Measurements from ENCODE around the gene FGF19.

FGF19 gene

GRCh38 chr11:69661413-69661715 lies 42.5 kb downstream of the FGF19 start:
- Histone ChIP-seq H3K9ac (ENCODE audit: low read depth, low read length) (no peak overlapping the region), H3K36me3 (ENCODE audit: insufficient read depth, low read length) (peaks cover 21% of the 10 kb centered on the region), H3K4me1 (ENCODE audit: insufficient read depth, low read length) (no peaks in the 10 kb centered on the region), H3K27ac (ENCODE audit: low read length) (no peak overlapping the region), H3K4me3 (ENCODE audit: low read depth in 1 of 2, low read length in 2 of 2) (no peak overlapping the region), H3K9me3 (ENCODE audit: insufficient read depth, low read length, severe bottlenecking) (no peaks in the 10 kb centered on the region), H4K20me1 (ENCODE audit: insufficient read depth, low read length) (peaks cover 6% of the 10 kb centered on the region; the same call in 1 of the 2 replicates), H2AFZ (ENCODE audit: low read depth, low read length) (no peak overlapping the region), H3K4me2 (ENCODE audit: insufficient read depth, low read length) (no peak overlapping the region), H3K27me3 (ENCODE audit: insufficient read depth, low read length, poor library complexity) (no peaks in the 10 kb centered on the region), H3K79me2 (ENCODE audit: insufficient read depth, low read length) (no peaks in the 10 kb centered on the region)
- no peak for DNase-seq
- ATAC-seq (ENCODE audit: insufficient read depth, low read depth): no peak
- no peak for TF ChIP-seq EZH2 (IDR thresholded peaks at IDR 0.05; ENCODE audit: borderline replicate concordance, low read depth, low read length, severe bottlenecking)
- TF ChIP-seq, protein P1, sequence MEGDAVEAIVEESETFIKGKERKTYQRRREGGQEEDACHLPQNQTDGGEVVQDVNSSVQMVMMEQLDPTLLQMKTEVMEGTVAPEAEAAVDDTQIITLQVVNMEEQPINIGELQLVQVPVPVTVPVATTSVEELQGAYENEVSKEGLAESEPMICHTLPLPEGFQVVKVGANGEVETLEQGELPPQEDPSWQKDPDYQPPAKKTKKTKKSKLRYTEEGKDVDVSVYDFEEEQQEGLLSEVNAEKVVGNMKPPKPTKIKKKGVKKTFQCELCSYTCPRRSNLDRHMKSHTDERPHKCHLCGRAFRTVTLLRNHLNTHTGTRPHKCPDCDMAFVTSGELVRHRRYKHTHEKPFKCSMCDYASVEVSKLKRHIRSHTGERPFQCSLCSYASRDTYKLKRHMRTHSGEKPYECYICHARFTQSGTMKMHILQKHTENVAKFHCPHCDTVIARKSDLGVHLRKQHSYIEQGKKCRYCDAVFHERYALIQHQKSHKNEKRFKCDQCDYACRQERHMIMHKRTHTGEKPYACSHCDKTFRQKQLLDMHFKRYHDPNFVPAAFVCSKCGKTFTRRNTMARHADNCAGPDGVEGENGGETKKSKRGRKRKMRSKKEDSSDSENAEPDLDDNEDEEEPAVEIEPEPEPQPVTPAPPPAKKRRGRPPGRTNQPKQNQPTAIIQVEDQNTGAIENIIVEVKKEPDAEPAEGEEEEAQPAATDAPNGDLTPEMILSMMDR (IDR thresholded peaks at IDR 0.05; ENCODE audit: borderline replicate concordance, extremely low read depth, low read length, poor library complexity, severe bottlenecking): no peak

DNA sequence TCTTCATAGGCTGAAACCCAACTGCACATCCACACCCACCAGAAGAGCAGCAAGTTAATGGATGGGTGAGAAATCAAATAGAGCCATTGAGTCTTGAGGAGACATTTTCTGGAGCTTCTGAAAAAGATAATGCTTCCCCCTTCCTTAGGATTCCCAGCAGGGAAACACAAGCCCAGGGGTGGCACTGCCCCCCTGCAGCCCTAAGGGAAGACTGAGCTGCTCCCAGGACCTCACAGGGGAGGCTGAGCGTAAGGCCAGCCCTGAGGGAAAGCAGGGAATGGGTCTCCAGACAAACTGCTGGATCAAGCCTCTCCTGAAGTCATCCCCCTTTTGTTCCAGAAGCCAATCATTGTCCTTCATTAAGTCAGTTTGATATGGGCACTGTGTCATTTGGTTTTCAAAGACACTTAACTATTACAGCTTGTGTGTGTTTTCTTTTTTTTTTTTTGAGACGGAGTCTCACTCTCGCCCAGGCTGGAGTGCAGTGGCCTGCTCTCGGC lies 43.8 kb downstream of the FGF19 start:
- no peaks in the 10 kb centered on the region for H3K27me3 ChIP-seq (ENCODE audit: insufficient read depth, low read length, poor library complexity)
- no peaks in the 10 kb centered on the region for H3K9me3 ChIP-seq (ENCODE audit: insufficient read depth, low read length, severe bottlenecking)
- H2AFZ ChIP-seq (ENCODE audit: low read depth, low read length): no peak overlapping the region
- no peaks in the 10 kb centered on the region for H3K79me2 ChIP-seq (ENCODE audit: insufficient read depth, low read length)
- H3K4me3 ChIP-seq (ENCODE audit: low read depth in 1 of 2, low read length in 2 of 2): no peak overlapping the region
- H3K4me2 ChIP-seq (ENCODE audit: insufficient read depth, low read length): no peak overlapping the region
- H4K20me1 ChIP-seq (ENCODE audit: insufficient read depth, low read length): peaks cover 7% of the 10 kb centered on the region; the same call in 1 of the 2 replicates
- H3K9ac ChIP-seq (ENCODE audit: low read depth, low read length): no peak overlapping the region
- peaks cover 13% of the 10 kb centered on the region for H3K36me3 ChIP-seq (ENCODE audit: insufficient read depth, low read length)
- TF ChIP-seq, protein P1 (IDR thresholded peaks at IDR 0.05; ENCODE audit: borderline replicate concordance, extremely low read depth, low read length, poor library complexity, severe bottlenecking): no peak
- no peak for TF ChIP-seq EZH2 (IDR thresholded peaks at IDR 0.05; ENCODE audit: borderline replicate concordance, low read depth, low read length, severe bottlenecking)
- DNase-seq: no peak
- H3K27ac ChIP-seq (ENCODE audit: low read length): no peak overlapping the region
- ATAC-seq (ENCODE audit: insufficient read depth, low read depth): no peak
- no peaks in the 10 kb centered on the region for H3K4me1 ChIP-seq (ENCODE audit: insufficient read depth, low read length)

GRCh38 chr11:69659591-69659990 lies 44.2 kb downstream of the FGF19 start:
- H3K27ac ChIP-seq (ENCODE audit: low read length): no peak overlapping the region
- DNase-seq: no peak
- no peaks in the 10 kb centered on the region for H3K79me2 ChIP-seq (ENCODE audit: insufficient read depth, low read length)
- peaks cover 8% of the 10 kb centered on the region for H3K36me3 ChIP-seq (ENCODE audit: insufficient read depth, low read length)
- H3K4me1 ChIP-seq (ENCODE audit: insufficient read depth, low read length): no peaks in the 10 kb centered on the region
- TF ChIP-seq EZH2 (IDR thresholded peaks at IDR 0.05; ENCODE audit: borderline replicate concordance, low read depth, low read length, severe bottlenecking): no peak
- TF ChIP-seq, protein P1 (IDR thresholded peaks at IDR 0.05; ENCODE audit: borderline replicate concordance, extremely low read depth, low read length, poor library complexity, severe bottlenecking): no peak
- no peaks in the 10 kb centered on the region for H3K27me3 ChIP-seq (ENCODE audit: insufficient read depth, low read length, poor library complexity)
- no peak for ATAC-seq (ENCODE audit: insufficient read depth, low read depth)
- peaks cover 7% of the 10 kb centered on the region; the same call in 1 of the 2 replicates for H4K20me1 ChIP-seq (ENCODE audit: insufficient read depth, low read length)
- H3K9ac ChIP-seq (ENCODE audit: low read depth, low read length): no peak overlapping the region
- H3K9me3 ChIP-seq (ENCODE audit: insufficient read depth, low read length, severe bottlenecking): no peaks in the 10 kb centered on the region
- no peak overlapping the region for H2AFZ ChIP-seq (ENCODE audit: low read depth, low read length)
- no peak overlapping the region for H3K4me2 ChIP-seq (ENCODE audit: insufficient read depth, low read length)
- H3K4me3 ChIP-seq (ENCODE audit: low read depth in 1 of 2, low read length in 2 of 2): no peak overlapping the region
